Hematopoietic multipotent progenitor cell (in vitro differentiated cells): ENCODE measurements around the gene PARVB. TPM values are rescaled to one million over a fixed set of nuclear protein-coding genes. Genes with fewer than 3 reads are reported as not detected.
"Not testable (repeated sequence)": the region's sequence is repeated elsewhere in the genome, so short reads cannot be mapped to it uniquely, and the experiment has no call there.

Experiments
- DNase-seq, 3 donors: peaks; one replicate each; pipeline ENCODE4 v3.0.0-alpha.2; 2011 to 2015; ENCODE audit warnings: low read depth in 2 of 3, low spot score in 2 of 3
- total RNA-seq: library from RNA; depleted of rRNA; stranded (reverse); fragments of >200 nt; gene quantifications from one replicate; pipeline ENCODE4 v1.2.3, GENCODE V29; 2012

Gene PARVB
- total RNA-seq, 1 donor, result 52.8 TPM

DNA sequence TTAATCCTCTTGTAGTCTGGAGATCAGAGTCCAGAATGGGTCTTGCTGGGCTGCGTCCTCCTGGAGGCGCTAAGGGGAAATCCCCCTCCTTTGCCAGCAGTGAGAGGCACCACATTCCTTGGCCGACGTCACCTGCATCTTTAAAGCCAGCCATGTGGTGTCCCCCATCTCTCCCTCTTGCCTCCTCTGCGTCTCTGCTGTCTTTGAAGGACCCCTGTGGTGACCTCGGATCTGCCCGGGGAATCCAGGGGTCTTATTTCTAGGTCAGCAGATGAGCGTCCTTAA lies 27.2 kb upstream of the PARVB start:
- no peak for DNase-seq

DNA sequence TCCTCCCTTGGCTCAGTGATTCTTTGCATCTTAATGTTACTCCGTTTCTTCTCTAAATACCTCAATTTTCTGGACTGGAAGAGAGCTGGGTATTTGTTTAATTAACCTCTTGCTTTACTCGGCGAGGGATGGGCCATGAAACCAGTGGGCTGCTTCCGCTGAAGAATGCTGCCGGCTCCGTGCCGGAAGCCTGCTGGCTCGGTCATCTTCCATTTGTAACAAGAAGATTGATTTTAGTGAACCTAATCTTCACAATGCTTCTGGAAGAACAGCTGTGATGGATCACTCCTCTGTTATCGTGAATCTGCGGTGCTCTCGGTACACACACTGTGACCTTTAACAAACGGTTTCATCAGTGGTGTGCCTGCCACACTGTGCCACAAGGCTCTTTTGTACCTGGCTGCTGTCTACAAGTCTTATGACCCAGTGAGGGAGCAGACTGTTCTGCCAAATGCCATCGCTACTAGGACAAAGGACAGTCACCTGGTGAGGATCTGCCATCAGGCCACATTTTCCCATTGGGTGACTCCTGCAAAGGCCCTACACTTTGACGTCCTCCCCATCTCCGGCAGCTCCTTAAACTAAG lies 25.3 kb upstream of the PARVB start:
- DNase-seq, result no peak

DNA sequence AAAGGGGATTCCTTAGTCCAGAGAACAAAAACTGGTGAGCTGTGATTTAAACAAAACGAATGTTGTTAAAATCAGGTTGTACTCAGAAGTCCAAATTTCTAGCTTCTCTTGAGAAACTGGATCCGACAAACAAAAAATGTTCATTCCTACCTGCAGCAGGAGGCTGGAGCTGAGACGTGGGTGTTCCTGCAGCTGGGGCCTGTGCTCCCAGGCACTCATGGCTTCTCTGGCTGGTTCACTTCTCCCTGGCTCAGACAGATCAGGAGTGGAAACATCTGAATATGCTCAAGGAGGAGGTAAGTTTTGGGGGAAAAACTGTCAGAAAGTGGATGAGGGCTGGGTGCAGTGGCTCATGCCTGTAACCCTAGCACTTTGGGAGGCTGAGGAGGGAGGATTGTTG lies 24.7 kb upstream of the PARVB start:
- DNase-seq, result no peak

DNA sequence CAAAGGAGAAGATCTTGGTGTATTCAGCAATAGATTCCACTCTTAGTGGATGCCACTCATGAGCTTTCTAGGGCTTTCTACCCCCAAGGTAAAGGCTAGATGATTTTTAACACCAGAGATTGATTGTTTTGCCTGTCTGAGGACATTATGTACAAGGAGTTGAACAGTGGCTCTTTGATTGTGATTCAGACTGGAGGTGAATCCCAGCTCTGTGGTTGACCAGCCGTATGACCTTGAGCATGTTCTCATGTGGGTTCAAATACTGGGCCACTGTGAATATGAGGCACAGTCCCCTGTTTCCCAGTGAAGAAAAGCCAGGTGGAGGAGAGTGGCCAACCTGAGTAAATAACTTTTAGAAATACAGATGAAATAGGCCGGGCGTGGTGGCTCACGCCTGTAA lies 24.0 kb upstream of the PARVB start:
- no peak for DNase-seq

DNA sequence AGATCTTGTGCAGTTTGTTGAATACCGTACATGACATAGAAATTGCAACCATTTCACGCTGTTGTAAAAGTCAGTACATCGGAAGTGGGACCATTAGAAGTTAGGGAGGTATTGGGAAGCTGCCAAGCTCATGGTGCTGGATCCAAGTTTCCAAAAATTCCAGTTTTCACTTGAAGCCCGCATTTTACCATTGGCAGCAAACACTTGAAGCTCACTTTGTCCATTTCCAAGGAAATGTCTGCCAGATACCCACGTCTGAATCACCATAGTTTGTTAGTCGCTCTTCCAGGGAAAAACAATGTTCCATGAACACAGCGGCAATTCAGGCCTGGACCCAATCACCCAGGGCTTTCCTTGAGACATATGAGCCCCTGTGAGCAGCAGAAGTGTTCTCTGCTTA lies 22.6 kb upstream of the PARVB start:
- no peak for DNase-seq

DNA sequence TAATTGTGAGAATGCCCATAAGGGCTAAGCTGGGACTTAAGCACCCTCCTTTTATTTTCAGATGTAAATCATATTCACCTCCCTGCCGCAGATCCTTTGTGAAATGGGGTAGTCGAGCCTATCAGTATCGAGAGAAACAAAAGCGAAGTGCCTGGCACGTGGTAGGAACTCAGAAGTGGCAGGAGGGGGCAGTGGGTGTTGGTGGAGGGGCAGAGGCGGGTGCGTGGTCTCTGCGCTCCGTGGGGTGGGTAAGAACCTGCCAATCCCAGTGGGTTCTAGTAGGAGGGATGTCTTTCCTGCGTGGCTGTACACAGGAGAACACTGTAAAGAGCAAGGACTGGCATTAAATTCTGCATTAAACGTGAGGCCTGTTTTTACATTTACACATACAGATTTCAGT lies 21.8 kb upstream of the PARVB start:
- no peak for DNase-seq

DNA sequence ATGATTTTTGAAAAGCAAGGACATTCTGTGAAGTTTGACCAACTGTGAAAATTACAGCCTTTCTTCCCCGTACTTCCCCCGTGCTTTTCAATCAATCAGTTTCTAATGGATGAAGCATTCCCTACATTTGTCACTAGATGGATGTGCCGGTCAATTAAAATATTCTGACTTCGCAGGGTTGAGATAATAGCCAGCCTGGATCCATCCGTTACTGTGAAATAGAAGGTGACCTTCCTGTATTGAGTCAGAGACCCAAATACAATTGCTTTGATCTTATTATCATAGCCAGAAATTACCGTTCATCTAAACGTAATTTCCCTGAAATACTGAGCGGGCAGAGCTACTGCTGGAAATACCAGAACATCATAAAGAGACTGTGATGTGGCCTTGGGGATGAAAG lies 21.1 kb upstream of the PARVB start:
- DNase-seq, result no peak

DNA sequence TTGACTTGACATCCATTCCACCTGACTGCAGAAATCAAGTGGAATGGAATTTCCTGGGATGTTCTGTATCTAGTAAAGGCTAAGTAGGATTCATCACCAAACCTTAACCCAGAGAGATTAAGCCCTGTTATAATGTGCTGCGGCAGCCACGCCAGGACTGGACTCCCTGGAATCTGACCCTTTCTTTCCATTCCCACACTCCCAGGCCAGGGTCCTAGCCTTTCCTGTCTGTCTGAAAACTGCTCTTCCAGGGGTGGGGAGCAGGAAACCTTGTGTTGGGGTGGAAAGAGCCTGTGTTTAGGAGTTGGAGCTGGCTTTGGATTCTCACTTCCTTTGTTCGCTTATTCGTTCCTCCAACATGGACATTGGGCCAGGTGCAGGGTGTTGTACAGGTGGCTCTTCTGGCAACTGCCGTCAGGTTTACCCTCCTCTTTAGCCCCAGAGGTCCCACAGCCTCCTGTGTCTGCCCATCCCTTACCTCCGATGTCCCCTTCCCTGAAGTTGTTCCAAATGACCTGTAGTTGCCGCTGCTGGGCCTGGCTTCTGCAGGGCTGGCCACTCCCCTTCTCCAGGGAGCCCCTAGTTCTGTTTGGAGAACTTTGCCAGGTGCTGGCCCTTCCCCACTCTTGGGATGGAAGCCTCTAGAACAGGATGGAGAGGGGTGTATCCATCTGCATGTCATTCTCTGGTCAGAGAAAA lies 20.5 kb upstream of the PARVB start:
- DNase-seq, result no peak

DNA sequence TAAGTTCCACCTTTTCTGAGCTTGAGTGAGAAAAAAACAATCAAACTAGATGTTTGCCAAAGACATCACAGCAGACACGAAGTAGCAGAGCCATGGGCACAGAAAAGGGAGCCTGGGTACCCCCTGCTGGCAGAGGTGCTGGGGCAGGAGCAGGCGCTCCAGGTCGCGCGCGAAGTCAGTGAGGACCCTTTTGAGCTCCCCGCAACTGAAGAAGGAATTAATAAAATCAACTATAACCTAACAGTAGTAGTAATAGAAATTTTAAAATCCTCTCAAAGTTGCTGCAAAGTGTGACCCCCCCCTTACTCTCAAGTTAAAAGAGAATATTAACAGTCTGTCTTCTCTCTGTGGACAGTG lies 20.0 kb upstream of the PARVB start:
- no peak for DNase-seq

DNA sequence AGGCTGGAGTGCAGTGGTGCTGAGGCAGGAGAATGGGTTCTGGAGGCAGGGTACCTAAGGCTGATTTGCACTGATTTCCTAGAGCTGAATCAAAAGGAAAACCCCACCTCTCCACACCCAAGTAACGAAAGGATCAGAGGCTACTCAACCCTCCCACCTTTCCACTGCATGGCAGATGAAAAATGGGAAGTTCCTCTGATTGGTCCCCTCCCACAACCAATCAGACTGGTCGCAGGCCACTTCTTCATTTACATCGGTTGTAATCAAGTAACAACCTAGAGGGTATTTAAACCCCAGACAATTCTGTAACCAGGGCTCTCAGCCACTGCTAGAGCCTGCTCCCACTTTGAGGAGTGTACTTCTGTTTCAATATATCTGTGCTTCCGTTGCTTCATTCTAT lies 18.6 kb upstream of the PARVB start:
- DNase-seq, result peak in 1 of 3 donors; percentile 63

DNA sequence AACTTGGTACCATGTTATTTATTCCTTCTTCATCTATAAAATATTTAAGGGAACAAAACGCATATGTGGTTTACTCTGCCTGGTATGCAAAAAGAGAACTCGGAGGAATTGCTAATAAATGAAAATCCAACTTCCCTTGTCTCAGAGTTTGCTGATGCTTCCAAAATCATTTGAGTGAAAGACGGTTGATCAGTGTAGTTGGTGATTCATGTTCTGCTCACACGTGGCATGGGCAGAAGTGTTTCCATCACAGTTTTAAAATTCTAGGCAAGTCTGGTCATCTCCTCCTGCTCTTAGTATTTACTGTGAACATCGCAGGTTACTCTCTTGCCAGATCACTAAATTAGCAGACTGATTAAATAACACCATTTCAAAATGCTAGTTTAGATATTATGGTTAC lies 11.9 kb upstream of the PARVB start:
- no peak for DNase-seq

DNA sequence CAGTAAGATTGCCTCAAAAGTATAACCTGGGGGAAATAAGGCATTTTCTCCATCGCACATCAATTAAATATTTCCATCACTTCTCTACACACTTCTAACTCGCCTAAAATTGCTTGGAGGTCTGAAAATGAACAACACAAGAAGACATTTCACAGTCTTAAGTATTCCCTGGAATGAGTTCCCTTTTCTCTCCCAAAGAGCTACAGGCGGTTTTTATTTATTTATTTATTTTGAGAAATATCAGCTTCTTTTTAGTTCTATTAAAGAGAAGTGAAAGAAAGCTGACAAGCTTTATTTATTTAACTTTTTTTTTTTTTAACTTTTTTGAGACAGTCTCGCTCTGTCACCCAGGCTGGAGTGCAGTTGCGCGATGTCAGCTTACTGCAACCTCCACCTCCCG lies 11.5 kb upstream of the PARVB start:
- no peak for DNase-seq

DNA sequence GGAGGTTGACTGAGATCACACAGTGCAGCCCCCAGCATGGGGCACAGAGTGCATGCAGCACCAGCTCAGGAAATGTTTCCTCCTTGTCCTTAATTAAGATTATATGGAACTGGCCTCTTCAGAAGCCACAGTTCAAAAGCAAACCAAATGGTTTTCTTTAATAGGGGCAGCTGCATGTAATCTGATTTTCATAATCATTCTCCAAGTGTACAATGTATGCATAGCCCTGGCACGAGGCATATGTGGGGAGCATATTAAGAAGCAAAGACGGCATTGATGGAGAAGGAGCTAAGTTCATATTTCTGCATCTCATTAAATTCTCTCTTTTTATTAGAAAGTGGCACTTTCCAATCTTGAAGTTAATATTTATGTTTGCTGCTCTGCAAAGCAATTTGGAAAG lies 9.9 kb upstream of the PARVB start:
- no peak for DNase-seq

DNA sequence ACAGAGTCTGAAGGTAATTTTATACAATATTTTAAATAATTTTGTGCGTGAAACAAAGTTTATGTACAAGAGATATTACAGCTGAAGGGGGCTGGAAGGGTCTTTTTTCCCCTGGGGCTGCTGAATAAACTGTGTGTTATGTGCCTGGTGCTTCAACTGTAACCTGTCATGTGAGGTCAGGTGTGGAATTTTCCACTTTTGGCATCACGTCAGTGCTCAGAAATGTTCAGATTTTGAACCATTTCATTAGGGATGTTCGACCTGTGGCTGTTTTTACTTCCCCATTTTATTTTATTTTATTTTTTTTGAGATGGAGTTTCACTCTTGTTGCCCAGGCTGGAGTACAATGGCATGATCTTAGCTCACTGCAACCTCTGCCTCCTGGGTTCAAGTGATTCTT lies 7.5 kb upstream of the PARVB start:
- not testable (repeated sequence) for DNase-seq

DNA sequence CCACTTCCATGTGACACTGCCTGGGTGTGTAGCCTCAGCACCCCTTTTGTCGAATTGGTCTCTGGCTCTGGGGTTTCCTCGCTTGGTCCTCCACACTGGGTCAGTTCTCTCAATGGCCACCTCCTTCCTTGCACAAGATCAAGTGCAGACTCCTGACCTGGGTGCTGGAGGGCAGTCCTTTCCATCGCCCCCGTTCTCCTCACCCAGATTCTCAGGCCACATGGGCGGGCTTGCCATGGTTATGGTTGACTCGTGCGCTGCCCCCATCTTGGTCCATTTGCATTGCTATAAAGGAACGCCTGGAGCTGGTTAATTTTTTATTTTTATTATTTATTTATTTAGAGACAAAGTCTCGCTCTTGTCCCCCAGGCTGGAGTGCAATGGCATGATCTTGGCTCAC lies 5.5 kb upstream of the PARVB start:
- DNase-seq, result no peak

DNA sequence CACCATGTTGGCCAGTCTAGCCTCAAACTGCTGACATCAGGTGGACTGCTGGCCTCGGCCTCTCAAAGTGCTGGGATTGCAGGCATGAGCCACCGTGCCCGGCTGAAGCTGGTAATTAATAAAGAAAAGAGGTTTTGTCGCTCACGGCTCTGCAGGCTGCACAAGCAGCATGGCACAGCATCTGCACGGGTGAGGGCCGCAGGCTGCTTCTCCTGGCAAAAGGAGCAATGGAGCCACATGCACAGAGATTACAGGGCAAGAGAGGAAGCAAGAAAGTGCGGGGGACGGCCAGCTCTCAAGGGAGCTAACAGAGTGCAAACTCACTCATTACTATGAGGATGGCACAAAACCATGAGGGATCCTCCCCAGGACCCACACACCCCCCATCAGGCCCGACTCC lies 4.7 kb upstream of the PARVB start:
- no peak for DNase-seq

DNA sequence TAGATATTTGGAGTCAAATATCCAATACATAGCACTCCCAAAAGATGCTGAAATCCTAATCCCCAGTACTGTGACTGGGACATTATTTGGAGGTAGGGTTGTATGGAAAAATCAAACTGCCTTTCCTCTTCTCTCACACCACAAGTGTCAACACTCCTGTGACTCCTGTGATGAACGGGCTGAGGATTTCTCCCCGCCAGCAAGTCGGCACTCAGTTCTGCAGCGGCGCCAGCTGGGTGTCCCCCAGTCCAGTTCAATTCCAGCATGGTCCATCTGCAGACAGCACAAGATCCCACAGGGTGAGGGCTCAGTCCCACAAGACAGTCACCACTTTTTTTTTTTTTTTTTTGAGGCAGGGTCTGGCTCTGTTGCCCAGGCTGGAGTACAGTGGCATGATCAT lies 4.3 kb upstream of the PARVB start:
- DNase-seq, result no peak

DNA sequence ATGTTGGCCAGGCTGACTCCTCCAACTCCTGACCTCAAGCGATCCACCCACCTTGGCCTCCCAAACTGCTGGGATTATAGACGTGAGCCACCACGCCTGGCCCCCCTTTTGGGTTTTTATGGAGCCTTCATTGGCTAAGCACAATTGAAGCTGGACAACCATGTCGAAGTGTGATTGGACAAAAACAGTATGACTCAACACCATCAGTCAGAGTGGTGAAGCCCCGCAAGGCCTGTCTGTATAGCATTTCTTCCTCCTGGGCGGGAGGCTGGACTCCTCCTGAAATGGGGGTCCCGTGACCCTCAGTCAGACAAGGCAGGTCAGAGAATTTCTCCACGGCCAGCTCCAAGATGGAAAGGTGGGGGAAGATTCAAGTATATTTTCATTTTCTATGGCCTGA lies 3.1 kb upstream of the PARVB start:
- no peak for DNase-seq

DNA sequence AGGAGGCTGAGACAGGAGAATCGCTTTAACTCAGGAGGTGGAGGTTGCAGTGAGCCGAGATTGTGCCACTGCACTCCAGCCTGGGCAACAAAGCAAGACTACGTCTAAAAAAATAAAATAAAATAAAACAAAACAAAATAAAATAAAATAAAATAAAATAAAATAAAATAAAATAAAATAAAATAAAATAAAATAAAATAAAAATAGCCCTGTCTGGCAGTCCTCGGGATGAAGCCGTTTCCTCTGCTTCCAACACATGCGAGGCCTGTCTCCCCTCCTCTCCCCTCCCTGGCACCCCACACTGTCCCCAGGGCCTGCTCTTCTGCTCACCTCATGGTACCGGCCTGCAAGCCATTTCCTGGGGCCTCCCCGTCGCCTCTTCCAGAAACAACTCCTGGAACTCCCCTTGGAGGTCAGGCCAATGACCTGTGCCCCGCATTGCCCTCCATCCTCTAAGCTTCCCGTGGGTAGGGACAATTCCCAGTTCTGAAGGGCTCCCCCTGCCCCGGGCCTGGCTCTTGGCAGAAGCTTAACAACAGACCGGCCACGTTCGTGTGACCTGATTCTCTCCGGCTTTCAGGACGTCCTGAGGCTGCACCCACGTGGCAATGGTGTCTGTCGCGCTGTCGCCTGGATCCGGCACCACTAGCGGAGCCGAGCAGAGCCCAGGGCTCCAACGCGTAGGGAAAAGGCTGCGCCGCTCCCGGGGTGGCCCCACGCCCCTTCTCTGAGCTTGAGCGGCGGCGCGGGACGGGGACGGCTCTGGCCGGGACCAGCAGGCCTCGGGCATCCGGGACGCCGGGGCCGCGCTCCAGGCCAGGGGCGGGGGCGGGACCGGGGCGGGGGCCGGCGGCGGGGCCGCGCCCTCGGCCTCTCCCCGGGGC lies 456 bp upstream of the PARVB start:
- peak in 1 of 3 donors; percentile 44 for DNase-seq

DNA sequence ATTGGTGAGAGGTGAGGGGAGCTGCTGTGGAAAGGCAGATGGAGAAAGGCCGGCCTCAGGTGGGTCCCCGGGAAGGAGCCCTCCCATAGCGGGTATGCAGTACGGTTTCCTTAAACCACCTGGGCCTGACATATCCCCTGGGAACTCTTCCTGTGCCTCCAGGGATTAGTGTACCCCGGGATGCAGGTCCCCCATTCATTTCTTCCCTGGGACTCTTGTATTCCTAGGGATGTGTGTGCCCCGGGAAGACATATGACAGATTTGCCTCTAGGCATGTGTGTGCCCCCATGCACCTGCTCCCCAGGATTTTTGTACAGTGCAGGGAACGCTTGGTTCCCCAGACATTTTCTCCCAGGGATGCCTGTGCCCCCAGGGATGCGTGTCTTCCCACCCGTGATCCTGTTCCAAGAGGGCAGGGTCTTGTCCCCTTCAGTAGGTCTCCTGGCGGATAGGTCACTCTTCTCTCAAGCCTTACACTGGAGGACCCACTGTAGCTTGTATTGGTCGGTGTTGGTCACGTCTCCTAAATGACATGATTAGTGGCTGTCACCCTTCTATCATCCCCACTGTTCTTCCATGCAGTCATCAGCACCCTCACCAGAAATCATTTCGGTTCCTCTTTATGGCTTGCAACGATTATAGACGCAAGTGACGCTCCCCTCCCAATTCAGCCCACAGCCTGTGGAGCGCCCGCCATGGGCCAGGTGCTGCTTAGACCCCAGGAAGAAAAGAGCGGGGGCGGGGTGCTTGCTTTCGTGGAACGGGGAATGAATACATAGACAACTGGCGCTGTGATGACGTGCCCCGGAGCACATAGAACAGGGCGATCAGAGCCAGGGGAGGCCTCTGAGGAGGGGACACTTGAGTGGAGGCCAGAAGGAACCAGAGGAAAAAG lies 1.3 kb downstream of the PARVB start:
- peak in 1 of 3 donors; percentile 53 for DNase-seq

DNA sequence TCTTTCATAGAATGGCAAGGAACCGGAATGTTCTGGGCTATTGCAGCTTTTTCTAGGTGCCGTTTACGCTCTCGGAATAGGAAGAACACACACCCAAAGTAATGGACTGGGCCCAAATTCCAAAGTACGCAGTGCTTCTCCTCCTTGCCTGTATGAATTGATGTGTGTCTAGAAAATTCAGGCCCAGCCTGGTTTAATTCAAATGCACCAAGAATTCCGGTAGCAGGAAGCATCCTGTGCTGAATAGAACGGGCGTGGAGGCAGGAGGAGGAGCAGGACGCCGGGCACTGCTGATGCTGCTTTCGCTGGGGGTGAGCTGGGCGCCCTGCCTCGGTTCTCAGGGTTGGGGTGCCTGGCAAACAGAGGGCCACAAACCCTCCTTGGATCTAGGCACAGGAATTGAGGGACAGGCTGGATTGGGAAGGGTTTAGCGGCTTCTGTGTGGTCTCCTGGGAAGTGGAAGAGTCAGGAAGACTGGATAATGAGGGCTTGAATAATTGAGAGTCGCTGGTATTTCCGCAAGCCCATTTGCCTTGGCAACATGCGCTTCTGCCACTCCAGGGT lies 2.0 kb downstream of the PARVB start:
- DNase-seq, result no peak
